Measurements from ENCODE around the gene PLBD1.

Gene PLBD1

DNA sequence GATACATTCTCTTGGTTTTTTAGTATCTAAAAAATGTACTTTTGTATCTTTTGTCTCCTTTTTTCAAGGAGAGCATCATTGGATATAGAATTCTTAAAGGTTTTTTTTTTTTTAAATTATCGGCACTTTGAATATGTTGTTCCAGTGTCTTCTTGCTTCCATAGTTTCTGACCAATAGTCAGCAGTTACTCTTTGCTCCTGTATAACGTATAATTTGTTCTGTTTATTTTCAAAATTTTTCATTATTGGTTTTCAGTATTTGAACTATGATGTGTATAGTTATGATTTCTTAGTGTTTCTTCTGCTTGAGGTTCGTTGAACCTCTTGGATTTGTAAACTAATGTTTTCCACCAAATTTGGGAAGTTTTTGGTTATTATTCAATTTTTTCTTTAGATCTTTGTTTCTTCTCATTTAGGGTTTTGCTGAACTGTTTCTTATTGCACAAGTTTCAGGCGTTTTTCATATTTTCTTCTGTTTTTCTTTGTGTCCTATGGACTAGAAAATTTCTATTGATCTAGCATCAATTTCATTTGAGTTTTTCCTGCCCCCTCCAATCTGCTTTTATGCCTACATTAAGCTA is 93.9 kb downstream of the PLBD1 start:
- H3K27ac ChIP-seq = no peak overlapping the region
- DNase-seq (ENCODE audit: low spot score) = no peak
- TF ChIP-seq, protein P1, sequence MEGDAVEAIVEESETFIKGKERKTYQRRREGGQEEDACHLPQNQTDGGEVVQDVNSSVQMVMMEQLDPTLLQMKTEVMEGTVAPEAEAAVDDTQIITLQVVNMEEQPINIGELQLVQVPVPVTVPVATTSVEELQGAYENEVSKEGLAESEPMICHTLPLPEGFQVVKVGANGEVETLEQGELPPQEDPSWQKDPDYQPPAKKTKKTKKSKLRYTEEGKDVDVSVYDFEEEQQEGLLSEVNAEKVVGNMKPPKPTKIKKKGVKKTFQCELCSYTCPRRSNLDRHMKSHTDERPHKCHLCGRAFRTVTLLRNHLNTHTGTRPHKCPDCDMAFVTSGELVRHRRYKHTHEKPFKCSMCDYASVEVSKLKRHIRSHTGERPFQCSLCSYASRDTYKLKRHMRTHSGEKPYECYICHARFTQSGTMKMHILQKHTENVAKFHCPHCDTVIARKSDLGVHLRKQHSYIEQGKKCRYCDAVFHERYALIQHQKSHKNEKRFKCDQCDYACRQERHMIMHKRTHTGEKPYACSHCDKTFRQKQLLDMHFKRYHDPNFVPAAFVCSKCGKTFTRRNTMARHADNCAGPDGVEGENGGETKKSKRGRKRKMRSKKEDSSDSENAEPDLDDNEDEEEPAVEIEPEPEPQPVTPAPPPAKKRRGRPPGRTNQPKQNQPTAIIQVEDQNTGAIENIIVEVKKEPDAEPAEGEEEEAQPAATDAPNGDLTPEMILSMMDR (IDR thresholded peaks at IDR 0.05) = no peak
- H3K4me3 ChIP-seq = no peak overlapping the region

GRCh38 chr12:14471497-14471896 is 96.2 kb downstream of the PLBD1 start:
- H3K27ac ChIP-seq = no peak overlapping the region
- TF ChIP-seq, protein P1 (IDR thresholded peaks at IDR 0.05) = no peak
- no peak for DNase-seq (ENCODE audit: low spot score)
- no peak overlapping the region for H3K4me3 ChIP-seq

GRCh38 chr12:14460212-14460841 is 107.4 kb downstream of the PLBD1 start:
- H3K27ac ChIP-seq = no peak overlapping the region
- DNase-seq (ENCODE audit: low spot score) = no peak
- TF ChIP-seq, protein P1 (IDR thresholded peaks at IDR 0.05) = no peak

GRCh38 chr12:14454098-14454907 is 113.4 kb downstream of the PLBD1 start:
- TF ChIP-seq, protein P1 (IDR thresholded peaks at IDR 0.05) = no peak
- no peak overlapping the region for H3K4me3 ChIP-seq
- no peak overlapping the region for H3K27ac ChIP-seq
- no peak for DNase-seq (ENCODE audit: low spot score)

More at GRCh38 chr12:14460212-14460841, 107.4 kb downstream of the PLBD1 start:
- H3K4me3 ChIP-seq = no peak overlapping the region

Data from coronary artery (tissue), 2 donors.